ENCODE measurements around the gene MTOR.

Gene MTOR

DNA sequence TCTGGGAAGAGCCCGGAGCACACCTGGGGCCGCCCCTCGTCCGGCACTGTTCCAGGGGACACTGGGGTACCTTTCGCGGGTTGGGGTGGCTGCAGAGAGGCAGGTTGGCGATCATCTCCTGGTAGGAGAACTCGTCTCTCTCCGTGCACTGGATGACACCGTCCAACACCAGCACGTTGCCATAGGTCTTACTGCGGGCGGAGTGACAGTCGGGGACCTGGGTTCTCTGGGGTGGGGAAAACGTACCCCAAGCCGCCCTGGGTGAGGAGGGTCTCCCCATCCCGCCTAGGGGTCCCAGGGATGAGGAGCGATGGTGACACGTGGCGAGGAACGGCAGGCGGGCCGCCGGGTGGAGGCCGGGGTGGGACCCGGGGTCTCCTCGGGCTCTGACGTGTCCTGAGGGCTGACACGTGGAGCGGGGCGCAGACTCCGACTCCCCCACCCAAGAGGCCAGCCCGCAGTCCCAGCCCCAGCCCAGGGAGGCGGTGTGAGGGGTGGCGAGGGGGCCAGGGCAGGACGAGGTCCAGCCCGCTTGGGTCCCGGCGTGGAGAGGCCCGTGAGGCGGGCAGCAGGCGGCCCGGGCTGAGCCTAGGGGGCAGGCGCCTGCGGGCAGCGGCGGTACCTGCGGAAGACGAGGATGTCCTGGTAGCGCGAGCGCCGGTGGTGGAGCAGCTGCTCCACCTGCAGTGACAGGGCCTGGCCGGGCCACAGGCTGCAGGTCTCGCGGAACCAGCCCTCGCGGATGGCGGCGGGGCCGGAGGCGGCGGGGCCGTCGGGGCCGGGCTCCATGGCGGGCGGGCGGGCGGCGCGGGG lies 203.0 kb downstream of the MTOR start:
- DNase-seq, result no peak

DNA sequence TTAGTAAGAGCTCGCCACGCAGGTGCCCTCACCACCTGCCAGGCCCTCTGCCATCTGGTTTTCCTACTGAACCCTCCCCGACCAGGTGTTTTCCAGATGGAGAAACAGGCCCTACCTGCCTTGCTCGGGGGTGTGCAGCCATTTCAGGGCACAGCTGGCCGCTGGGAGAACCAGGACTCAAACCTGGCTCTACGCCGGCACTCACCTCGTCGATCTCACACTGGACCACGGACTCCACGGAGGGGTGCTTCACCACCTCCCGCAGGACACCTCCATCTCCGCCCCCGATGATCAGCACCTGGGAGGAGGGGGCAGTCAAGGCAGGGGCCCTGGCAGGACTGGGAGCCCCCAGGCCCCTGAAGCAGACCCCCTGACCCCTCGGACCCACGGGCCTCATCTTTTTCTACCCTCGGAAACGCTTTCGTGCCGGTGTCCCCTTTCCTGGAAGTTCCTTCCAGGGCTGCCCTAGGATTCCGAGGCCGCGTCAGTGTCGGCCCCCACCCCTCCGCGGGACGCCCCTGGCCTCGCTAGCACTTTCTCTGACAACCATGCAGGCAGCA lies 203.7 kb downstream of the MTOR start:
- no peak for DNase-seq

DNA sequence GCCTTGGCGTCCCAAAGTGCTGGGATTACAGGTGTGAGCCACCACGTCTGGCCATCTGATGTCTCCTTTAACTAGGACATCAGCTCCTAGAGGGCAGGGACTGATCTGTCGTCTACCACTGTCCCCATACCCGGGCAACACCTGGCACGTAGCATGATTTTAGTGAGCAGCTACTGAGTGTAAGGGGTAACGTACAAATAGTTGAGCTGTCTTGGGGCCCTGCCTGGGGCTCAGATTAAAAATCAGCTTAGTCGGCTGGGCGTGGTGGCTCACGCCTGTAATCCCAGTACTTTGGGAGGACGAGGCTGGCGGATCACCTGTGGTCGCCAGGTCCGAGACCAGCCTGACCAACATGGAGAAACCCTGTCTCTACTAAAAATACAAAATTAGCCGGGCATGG lies 204.3 kb downstream of the MTOR start:
- no peak for DNase-seq

DNA sequence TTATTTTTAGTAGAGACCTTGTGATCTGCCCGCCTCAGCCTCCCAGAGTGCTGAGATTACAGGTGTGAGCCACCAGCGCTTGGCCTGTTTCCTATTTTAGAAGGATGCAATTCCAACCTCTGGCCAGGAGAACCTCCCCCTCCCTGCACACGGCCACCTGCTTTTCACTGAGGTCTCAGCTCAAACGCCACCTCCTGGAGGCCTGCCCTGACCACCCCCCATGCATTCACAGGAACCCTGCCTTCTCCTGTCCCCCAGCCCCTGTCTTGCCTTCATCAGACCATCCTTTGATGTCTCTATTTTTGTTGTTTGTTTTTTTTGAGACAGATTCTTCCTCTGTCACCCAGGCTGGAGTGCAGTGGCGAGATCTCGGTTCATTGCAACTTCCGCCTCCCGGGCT lies 204.9 kb downstream of the MTOR start:
- no peak for DNase-seq

All from GF-D8 (cell line).